K562 (cell line): ENCODE measurements around the gene LYPD3. TPM values are rescaled to one million over a fixed set of nuclear protein-coding genes. Genes with fewer than 3 reads are reported as not detected.

Source experiments
- YY1 ChIP-seq, 3 experiments: IDR thresholded peaks; 2 replicates each; pipeline ENCODE4 v1.6.1; 2011; ENCODE audit warnings: low read length in 2 of 3, mild to moderate bottlenecking in 2 of 3, moderate library complexity in 2 of 3, borderline replicate concordance in 1 of 3, control low read depth in 1 of 3, low read depth in 1 of 3; ENCODE audit not compliant: insufficient read depth in 3 of 3, insufficient replicate concordance in 2 of 3, control insufficient read depth in 1 of 3, insufficient read length in 1 of 3; ENCODE audit errors: extremely low read depth in 1 of 3
- polyA plus RNA-seq, 8 experiments: library from polyadenylated mRNA; depleted of rRNA in 4 of 8; stranded (reverse) in 5 of 8; unstranded in 3 of 8; fragments of >200 nt; fragmentation: Nextera tagmentation in 2 of 8; fragmentation: Illumina TruSeq in 1 of 8; extraction: Ambion mirVana in 2 of 8; extraction: Trizol in 1 of 8; gene quantifications; 2 replicates each; pipeline versions ENCODE4 v1.2.1 to v1.2.3, GENCODE V29; 2011 to 2014; ENCODE audit warnings: inconsistent platforms in 1 of 8, missing spikeins in 1 of 8
- total RNA-seq, 7 experiments: library from RNA; depleted of rRNA in 6 of 7; stranded (reverse); fragments of >200 nt in 6 of 7; fragmentation: Illumina TruSeq in 2 of 7; extraction: Trizol in 2 of 7; gene quantifications; 2 replicates each; pipeline versions ENCODE4 v1.2.1 to v1.2.3, GENCODE V29; 2011 to 2021; ENCODE audit warnings: low replicate concordance in 1 of 7
- TF ChIP-seq, protein P1 (sequence below): fragments of 200-600 bp; sonication (generic); IDR thresholded peaks from one replicate; pipeline ENCODE4 v1.6.1; 2012; ENCODE audit warnings: mild to moderate bottlenecking, low read depth, low read length, inconsistent platforms
- TF ChIP-seq, protein P2 (sequence below), 2 experiments: fragments of 450-650 bp in 1 of 2; sonication (generic) in 1 of 2; formaldehyde crosslinking in 1 of 2; IDR thresholded peaks; 2 replicates each; pipeline versions ENCODE4 v1.7.1 to v1.9.0; 2016 to 2022; ENCODE audit warnings: inconsistent platforms in 1 of 2, mild to moderate bottlenecking in 1 of 2, missing genetic modification reagents in 1 of 2

The LYPD3 gene
- total and polyA plus RNA-seq, 9 of the 15 experiments (the other 6 are each of a cell fraction or from before 2014, with no cell fraction given) = 0.04 to 0.33 (median 0.20) TPM; not detected in 1

GRCh38 chr19:43439032-43439708 lies 26.2 kb downstream of the LYPD3 start (continued):
- TF ChIP-seq, protein P1, sequence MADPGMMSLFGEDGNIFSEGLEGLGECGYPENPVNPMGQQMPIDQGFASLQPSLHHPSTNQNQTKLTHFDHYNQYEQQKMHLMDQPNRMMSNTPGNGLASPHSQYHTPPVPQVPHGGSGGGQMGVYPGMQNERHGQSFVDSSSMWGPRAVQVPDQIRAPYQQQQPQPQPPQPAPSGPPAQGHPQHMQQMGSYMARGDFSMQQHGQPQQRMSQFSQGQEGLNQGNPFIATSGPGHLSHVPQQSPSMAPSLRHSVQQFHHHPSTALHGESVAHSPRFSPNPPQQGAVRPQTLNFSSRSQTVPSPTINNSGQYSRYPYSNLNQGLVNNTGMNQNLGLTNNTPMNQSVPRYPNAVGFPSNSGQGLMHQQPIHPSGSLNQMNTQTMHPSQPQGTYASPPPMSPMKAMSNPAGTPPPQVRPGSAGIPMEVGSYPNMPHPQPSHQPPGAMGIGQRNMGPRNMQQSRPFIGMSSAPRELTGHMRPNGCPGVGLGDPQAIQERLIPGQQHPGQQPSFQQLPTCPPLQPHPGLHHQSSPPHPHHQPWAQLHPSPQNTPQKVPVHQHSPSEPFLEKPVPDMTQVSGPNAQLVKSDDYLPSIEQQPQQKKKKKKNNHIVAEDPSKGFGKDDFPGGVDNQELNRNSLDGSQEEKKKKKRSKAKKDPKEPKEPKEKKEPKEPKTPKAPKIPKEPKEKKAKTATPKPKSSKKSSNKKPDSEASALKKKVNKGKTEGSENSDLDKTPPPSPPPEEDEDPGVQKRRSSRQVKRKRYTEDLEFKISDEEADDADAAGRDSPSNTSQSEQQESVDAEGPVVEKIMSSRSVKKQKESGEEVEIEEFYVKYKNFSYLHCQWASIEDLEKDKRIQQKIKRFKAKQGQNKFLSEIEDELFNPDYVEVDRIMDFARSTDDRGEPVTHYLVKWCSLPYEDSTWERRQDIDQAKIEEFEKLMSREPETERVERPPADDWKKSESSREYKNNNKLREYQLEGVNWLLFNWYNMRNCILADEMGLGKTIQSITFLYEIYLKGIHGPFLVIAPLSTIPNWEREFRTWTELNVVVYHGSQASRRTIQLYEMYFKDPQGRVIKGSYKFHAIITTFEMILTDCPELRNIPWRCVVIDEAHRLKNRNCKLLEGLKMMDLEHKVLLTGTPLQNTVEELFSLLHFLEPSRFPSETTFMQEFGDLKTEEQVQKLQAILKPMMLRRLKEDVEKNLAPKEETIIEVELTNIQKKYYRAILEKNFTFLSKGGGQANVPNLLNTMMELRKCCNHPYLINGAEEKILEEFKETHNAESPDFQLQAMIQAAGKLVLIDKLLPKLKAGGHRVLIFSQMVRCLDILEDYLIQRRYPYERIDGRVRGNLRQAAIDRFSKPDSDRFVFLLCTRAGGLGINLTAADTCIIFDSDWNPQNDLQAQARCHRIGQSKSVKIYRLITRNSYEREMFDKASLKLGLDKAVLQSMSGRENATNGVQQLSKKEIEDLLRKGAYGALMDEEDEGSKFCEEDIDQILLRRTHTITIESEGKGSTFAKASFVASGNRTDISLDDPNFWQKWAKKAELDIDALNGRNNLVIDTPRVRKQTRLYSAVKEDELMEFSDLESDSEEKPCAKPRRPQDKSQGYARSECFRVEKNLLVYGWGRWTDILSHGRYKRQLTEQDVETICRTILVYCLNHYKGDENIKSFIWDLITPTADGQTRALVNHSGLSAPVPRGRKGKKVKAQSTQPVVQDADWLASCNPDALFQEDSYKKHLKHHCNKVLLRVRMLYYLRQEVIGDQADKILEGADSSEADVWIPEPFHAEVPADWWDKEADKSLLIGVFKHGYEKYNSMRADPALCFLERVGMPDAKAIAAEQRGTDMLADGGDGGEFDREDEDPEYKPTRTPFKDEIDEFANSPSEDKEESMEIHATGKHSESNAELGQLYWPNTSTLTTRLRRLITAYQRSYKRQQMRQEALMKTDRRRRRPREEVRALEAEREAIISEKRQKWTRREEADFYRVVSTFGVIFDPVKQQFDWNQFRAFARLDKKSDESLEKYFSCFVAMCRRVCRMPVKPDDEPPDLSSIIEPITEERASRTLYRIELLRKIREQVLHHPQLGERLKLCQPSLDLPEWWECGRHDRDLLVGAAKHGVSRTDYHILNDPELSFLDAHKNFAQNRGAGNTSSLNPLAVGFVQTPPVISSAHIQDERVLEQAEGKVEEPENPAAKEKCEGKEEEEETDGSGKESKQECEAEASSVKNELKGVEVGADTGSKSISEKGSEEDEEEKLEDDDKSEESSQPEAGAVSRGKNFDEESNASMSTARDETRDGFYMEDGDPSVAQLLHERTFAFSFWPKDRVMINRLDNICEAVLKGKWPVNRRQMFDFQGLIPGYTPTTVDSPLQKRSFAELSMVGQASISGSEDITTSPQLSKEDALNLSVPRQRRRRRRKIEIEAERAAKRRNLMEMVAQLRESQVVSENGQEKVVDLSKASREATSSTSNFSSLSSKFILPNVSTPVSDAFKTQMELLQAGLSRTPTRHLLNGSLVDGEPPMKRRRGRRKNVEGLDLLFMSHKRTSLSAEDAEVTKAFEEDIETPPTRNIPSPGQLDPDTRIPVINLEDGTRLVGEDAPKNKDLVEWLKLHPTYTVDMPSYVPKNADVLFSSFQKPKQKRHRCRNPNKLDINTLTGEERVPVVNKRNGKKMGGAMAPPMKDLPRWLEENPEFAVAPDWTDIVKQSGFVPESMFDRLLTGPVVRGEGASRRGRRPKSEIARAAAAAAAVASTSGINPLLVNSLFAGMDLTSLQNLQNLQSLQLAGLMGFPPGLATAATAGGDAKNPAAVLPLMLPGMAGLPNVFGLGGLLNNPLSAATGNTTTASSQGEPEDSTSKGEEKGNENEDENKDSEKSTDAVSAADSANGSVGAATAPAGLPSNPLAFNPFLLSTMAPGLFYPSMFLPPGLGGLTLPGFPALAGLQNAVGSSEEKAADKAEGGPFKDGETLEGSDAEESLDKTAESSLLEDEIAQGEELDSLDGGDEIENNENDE = no peak
- peak in 1 of 3 experiments; percentile 25 for TF ChIP-seq YY1 (IDR thresholded peaks at IDR 0.05; ENCODE audit: borderline replicate concordance in 1 of 3, control insufficient read depth in 1 of 3, extremely low read depth in 1 of 3, insufficient read depth in 3 of 3, insufficient read length in 1 of 3, insufficient replicate concordance in 2 of 3, low read depth in 1 of 3, low read length in 2 of 3)
- TF ChIP-seq, protein P2, sequence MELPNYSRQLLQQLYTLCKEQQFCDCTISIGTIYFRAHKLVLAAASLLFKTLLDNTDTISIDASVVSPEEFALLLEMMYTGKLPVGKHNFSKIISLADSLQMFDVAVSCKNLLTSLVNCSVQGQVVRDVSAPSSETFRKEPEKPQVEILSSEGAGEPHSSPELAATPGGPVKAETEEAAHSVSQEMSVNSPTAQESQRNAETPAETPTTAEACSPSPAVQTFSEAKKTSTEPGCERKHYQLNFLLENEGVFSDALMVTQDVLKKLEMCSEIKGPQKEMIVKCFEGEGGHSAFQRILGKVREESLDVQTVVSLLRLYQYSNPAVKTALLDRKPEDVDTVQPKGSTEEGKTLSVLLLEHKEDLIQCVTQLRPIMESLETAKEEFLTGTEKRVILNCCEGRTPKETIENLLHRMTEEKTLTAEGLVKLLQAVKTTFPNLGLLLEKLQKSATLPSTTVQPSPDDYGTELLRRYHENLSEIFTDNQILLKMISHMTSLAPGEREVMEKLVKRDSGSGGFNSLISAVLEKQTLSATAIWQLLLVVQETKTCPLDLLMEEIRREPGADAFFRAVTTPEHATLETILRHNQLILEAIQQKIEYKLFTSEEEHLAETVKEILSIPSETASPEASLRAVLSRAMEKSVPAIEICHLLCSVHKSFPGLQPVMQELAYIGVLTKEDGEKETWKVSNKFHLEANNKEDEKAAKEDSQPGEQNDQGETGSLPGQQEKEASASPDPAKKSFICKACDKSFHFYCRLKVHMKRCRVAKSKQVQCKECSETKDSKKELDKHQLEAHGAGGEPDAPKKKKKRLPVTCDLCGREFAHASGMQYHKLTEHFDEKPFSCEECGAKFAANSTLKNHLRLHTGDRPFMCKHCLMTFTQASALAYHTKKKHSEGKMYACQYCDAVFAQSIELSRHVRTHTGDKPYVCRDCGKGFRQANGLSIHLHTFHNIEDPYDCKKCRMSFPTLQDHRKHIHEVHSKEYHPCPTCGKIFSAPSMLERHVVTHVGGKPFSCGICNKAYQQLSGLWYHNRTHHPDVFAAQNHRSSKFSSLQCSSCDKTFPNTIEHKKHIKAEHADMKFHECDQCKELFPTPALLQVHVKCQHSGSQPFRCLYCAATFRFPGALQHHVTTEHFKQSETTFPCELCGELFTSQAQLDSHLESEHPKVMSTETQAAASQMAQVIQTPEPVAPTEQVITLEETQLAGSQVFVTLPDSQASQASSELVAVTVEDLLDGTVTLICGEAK (IDR thresholded peaks at IDR 0.05) = no peak
- TF ChIP-seq, protein P2 (CRISPR knock-in tag; IDR thresholded peaks at IDR 0.05) = no peak
